ENCODE data around the gene CCR2. TPM values are rescaled to one million over a fixed set of nuclear protein-coding genes. Genes with fewer than 3 reads are reported as not detected.

Gene CCR2
- total and polyA plus RNA-seq, 2 experiments from 2014 or later: not detected

DNA sequence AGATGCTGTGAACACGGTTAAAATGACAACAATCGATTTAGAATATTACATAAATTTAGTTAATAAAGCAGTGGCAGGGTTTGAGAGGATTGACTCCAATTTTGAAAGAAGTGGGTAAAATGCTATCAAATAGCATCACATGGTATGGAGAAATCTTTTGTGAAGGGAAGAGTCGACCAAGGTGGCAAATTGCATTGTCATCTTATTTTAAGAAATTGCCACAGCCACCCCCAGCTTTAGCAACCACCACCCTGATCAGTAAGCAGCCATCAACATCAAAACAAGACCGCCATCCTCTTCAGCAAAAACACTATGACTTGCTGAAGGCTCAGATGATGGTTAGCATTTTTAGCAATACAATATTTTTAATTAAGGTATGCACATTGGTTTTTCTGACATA is 11.1 kb downstream of the CCR2 start:
- H3K4me3 ChIP-seq: no peak overlapping the region
- H3K79me2 ChIP-seq (ENCODE audit: insufficient read depth): no peaks in the 10 kb centered on the region
- no peak overlapping the region for H3K27ac ChIP-seq
- DNase-seq: no peak
- no peaks in the 10 kb centered on the region for H4K20me1 ChIP-seq (ENCODE audit: insufficient read depth)
- H3K9me3 ChIP-seq (ENCODE audit: low read depth): no peaks in the 10 kb centered on the region
- H3K27me3 ChIP-seq (replicated peaks; ENCODE audit: insufficient read depth): peaks cover 61% of the 10 kb centered on the region
- in situ Hi-C loops (cut with MboI): loop anchor here (10.0 to 25.0 kb wide), 3 partner anchors 280 to 603 kb away; partner anchors contain the start of gene CXCR6
- 41 to 47% methylated on average over 4 of the region's 4 CpGs for WGBS, 2 experiments (ENCODE audit: low coverage in 1 of 2, low lambda C conversion rate in 2 of 2, missing lambda C conversion rate in 2 of 2)
- TF ChIP-seq EZH2 (IDR thresholded peaks at IDR 0.05; ENCODE audit: insufficient read depth, poor library complexity, severe bottlenecking) (no peak), EZH2phosphoT487 (IDR thresholded peaks at IDR 0.05; ENCODE audit: insufficient read depth, low read depth) (no peak)
- H3F3A ChIP-seq (ENCODE audit: insufficient read depth): peaks cover 6% of the 10 kb centered on the region; the same call in 1 of the 2 replicates
- no peaks in the 10 kb centered on the region for H3K36me3 ChIP-seq (ENCODE audit: low read depth)
- H3K9ac ChIP-seq: no peak overlapping the region
- no peak overlapping the region for H2AFZ ChIP-seq
- H3K4me1 ChIP-seq (ENCODE audit: insufficient read depth): no peaks in the 10 kb centered on the region
- no peaks in the 10 kb centered on the region for H3K9me2 ChIP-seq (ENCODE audit: insufficient read depth)
- H3K4me2 ChIP-seq (ENCODE audit: unreplicated experiment): no peak overlapping the region

DNA sequence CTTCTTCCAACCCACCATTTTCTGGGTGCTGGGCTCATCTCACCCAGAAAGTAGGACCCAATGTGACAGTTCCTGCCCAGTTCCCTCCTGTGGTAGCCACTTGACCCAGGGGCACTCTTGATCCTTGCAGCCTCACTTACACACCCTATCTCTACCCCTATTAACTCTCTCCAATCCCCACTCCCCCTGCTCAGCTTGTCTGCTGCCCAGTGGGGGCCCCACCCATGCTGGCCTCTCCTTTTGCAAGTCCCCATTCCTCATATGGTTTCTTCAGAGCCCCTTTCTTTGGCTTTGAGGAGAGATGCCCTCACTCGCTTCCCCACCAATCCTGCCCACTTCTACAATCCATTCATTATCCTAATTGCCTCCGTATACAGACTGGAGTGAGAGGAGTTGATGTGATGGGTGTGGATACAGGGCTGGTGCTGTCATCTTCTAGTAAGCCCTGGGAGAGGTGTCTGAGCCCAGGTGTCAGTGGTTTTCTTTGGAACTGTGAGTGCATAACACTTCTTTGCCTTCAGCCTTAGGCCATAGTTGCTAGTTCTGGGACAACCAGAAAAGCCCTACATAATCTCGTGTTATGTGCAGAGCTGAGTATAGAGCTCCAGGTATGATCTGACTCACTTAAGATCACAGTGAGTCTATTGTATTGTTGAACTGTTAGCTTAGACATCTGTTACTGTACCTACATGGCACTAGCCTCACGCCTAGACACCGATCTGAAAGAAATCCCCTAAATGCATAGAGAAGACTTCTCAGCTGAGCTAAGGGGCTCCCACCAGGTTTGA is 12.0 kb downstream of the CCR2 start:
- in situ Hi-C loops (cut with MboI): loop anchor here (10.0 to 25.0 kb wide), 3 partner anchors 281 to 604 kb away; partner anchors contain the start of gene CXCR6
- DNase-seq: no peak
- no peak for TF ChIP-seq EZH2phosphoT487 (IDR thresholded peaks at IDR 0.05; ENCODE audit: insufficient read depth, low read depth)
- TF ChIP-seq EZH2 (IDR thresholded peaks at IDR 0.05; ENCODE audit: insufficient read depth, poor library complexity, severe bottlenecking): no peak
- peaks cover 67% of the 10 kb centered on the region for H3K27me3 ChIP-seq (replicated peaks; ENCODE audit: insufficient read depth)
- H2AFZ ChIP-seq: no peak overlapping the region
- no peaks in the 10 kb centered on the region for H3K9me3 ChIP-seq (ENCODE audit: low read depth)
- no peaks in the 10 kb centered on the region for H3K9me2 ChIP-seq (ENCODE audit: insufficient read depth)
- H3K4me1 ChIP-seq (ENCODE audit: insufficient read depth): no peaks in the 10 kb centered on the region
- no peak overlapping the region for H3K4me2 ChIP-seq (ENCODE audit: unreplicated experiment)
- no peak overlapping the region for H3K4me3 ChIP-seq
- no peaks in the 10 kb centered on the region for H4K20me1 ChIP-seq (ENCODE audit: insufficient read depth)
- H3K27ac ChIP-seq: no peak overlapping the region
- H3F3A ChIP-seq (ENCODE audit: insufficient read depth): no peaks in the 10 kb centered on the region
- WGBS, 2 experiments (ENCODE audit: low coverage in 1 of 2, low lambda C conversion rate in 2 of 2, missing lambda C conversion rate in 2 of 2): 54 to 63% methylated on average over 5 of the region's 5 CpGs
- no peaks in the 10 kb centered on the region for H3K79me2 ChIP-seq (ENCODE audit: insufficient read depth)
- no peak overlapping the region for H3K9ac ChIP-seq
- H3K36me3 ChIP-seq (ENCODE audit: low read depth): no peaks in the 10 kb centered on the region

DNA sequence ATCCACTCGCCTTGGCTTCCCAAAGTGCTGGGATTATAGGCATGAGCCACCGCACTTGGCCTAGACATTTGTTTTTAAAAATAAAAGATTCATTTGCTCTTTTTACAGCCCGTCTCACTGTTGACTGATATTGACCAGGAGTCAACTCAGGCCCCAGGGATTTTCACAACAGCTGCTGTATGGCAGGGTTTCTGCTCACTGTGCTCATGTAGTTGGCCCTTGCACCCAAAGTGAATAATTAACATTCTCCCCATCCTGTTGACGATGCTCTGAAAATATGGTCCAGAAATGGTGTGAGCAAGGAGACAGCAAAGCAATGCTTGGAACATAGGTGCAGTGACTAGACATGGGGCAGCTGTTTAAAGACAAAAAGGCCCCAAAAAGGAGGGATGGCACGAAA is 13.9 kb downstream of the CCR2 start:
- no peaks in the 10 kb centered on the region for H3K36me3 ChIP-seq (ENCODE audit: low read depth)
- H4K20me1 ChIP-seq (ENCODE audit: insufficient read depth): no peaks in the 10 kb centered on the region
- no peaks in the 10 kb centered on the region for H3K4me1 ChIP-seq (ENCODE audit: insufficient read depth)
- no peaks in the 10 kb centered on the region for H3K79me2 ChIP-seq (ENCODE audit: insufficient read depth)
- no peaks in the 10 kb centered on the region for H3F3A ChIP-seq (ENCODE audit: insufficient read depth)
- no peak for TF ChIP-seq EZH2phosphoT487 (IDR thresholded peaks at IDR 0.05; ENCODE audit: insufficient read depth, low read depth)
- no peak overlapping the region for H3K27ac ChIP-seq
- peaks cover 79% of the 10 kb centered on the region for H3K27me3 ChIP-seq (replicated peaks; ENCODE audit: insufficient read depth)
- no peak overlapping the region for H3K4me2 ChIP-seq (ENCODE audit: unreplicated experiment)
- no peak overlapping the region for H3K4me3 ChIP-seq
- in situ Hi-C loops (cut with MboI): loop anchor here (10.0 to 25.0 kb wide), 3 partner anchors 283 to 606 kb away; partner anchors contain the start of gene CXCR6
- WGBS, 2 experiments (ENCODE audit: low coverage in 1 of 2, low lambda C conversion rate in 2 of 2, missing lambda C conversion rate in 2 of 2): 56 to 59% methylated on average over 5 of the region's 5 CpGs
- no peak for DNase-seq
- no peak overlapping the region for H3K9ac ChIP-seq
- H2AFZ ChIP-seq: no peak overlapping the region
- no peaks in the 10 kb centered on the region for H3K9me3 ChIP-seq (ENCODE audit: low read depth)
- H3K9me2 ChIP-seq (ENCODE audit: insufficient read depth): no peaks in the 10 kb centered on the region

DNA sequence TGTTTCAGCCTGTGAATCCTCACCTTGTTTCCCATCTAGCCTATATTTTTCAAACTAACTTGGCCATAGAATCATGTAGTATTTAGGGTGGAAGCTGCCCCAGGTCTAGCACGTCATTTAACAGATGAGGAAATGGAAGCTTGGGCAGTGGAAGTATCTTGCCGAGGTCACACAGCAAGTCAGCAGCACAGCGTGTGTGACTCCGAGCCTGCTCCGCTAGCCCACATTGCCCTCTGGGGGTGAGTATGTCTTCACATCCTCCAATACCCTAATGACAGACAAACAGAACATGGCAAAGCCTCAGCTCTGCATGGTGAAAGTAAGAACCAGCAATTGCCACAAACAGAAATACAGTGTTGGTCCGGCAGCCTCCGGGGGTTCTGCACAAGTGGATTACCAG is 14.7 kb downstream of the CCR2 start:
- in situ Hi-C loops (cut with MboI): loop anchor here (10.0 to 25.0 kb wide), 3 partner anchors 284 to 606 kb away; partner anchors contain the start of gene CXCR6
- 81 to 84% methylated on average over 7 of the region's 7 CpGs for WGBS, 2 experiments (ENCODE audit: low coverage in 1 of 2, low lambda C conversion rate in 2 of 2, missing lambda C conversion rate in 2 of 2)
- DNase-seq: no peak

More for the DNA sequence above, 14.7 kb downstream of the CCR2 start:
- no peak overlapping the region for H3K4me2 ChIP-seq (ENCODE audit: unreplicated experiment)
- H4K20me1 ChIP-seq (ENCODE audit: insufficient read depth): no peaks in the 10 kb centered on the region
- H3F3A ChIP-seq (ENCODE audit: insufficient read depth): no peaks in the 10 kb centered on the region
- H3K27ac ChIP-seq: no peak overlapping the region
- H3K27me3 ChIP-seq (replicated peaks; ENCODE audit: insufficient read depth): peaks cover 82% of the 10 kb centered on the region
- no peaks in the 10 kb centered on the region for H3K79me2 ChIP-seq (ENCODE audit: insufficient read depth)
- H3K9me2 ChIP-seq (ENCODE audit: insufficient read depth): no peaks in the 10 kb centered on the region
- H3K9ac ChIP-seq: no peak overlapping the region
- no peaks in the 10 kb centered on the region for H3K36me3 ChIP-seq (ENCODE audit: low read depth)
- H2AFZ ChIP-seq: no peak overlapping the region
- TF ChIP-seq EZH2 (IDR thresholded peaks at IDR 0.05; ENCODE audit: insufficient read depth, poor library complexity, severe bottlenecking): no peak
- no peak for TF ChIP-seq EZH2phosphoT487 (IDR thresholded peaks at IDR 0.05; ENCODE audit: insufficient read depth, low read depth)
- H3K9me3 ChIP-seq (ENCODE audit: low read depth): no peaks in the 10 kb centered on the region
- no peak overlapping the region for H3K4me3 ChIP-seq
- no peaks in the 10 kb centered on the region for H3K4me1 ChIP-seq (ENCODE audit: insufficient read depth)
